ENCODE results near the gene CLDN19. TPM values are rescaled to one million over a fixed set of nuclear protein-coding genes. Genes with fewer than 3 reads are reported as not detected.

Gene CLDN19, protein sequence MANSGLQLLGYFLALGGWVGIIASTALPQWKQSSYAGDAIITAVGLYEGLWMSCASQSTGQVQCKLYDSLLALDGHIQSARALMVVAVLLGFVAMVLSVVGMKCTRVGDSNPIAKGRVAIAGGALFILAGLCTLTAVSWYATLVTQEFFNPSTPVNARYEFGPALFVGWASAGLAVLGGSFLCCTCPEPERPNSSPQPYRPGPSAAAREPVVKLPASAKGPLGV
- total RNA-seq, result under 1 TPM in 1 of 5 donors, not detected in 4; 0.18 TPM
- not detected for total RNA-seq (2013)
- 0 to 0.09 (median 0) reads per million in 29 experiments for total RNA-seq

DNA sequence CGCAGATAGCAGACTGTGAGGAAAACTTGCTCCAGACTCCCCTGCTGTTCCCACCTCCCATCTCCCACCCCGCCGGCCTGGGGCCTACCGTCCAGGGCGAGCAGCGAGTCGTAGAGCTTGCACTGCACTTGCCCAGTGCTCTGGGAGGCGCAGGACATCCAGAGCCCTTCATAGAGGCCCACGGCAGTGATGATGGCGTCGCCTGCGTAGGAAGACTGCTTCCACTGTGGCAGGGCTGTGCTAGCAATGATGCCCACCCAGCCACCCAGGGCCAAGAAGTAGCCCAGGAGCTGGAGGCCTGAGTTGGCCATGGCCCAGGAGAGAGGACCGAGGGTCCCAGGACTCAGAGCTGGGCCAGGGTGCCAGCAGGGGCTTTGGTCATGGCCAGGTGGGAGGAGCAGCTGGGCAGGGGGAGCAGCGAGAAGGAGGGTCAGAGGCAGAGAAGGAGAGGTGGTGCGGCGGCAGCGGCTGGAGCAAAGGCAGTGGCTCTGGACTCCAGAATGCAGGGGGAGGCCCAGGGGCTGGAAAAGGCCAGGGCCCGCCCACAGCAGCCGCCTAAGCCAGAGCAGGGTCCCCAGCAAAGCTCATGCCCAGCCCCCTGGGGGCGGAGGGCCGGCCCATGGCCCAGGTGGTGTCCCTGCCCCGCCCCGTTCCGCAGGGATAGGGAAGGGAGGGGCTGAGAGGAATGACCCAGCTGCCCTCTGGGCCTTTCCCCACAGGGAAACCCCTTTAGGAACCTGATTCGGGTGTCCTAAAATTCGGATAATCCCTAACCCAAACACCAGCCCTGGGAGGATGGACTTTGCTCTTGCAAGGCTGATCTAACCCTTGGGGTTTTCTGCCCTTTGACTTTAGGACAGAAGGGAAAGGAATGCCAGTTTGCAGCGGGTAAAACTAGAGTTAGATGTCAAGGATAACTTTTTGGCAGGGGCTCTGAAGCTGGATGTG, at the start of gene CLDN19:
Gene CLDN19, minus strand, starts transcription at position 484 of the 948 bp plus-strand sequence. Its CDS starts 173 bp downstream, at position 311.
- Histone ChIP-seq H3K27me3 (replicated peaks in 1 of 2; ENCODE audit: control insufficient read depth in 2 of 2, extremely low read depth in 1 of 2, insufficient read depth in 2 of 2, low read length in 1 of 2) (peaks cover 0 to 2% of the 10 kb centered on the region in 2 experiments), H3K9me3 (no peaks in the 10 kb centered on the region), H3K27ac (ENCODE audit: low read length) (no peak within 1 kb of the TSS), H3K4me1 (ENCODE audit: control insufficient read depth in 1 of 2, extremely low read depth in 1 of 2, insufficient read depth in 2 of 2, low read length in 2 of 2) (peaks cover 0 to 7% of the 10 kb centered on the region in 2 experiments), H3K4me3 (ENCODE audit: control insufficient read depth in 1 of 2, extremely low read depth in 1 of 2, low read length in 1 of 2) (no peak within 1 kb of the TSS), H3K36me3 (ENCODE audit: control insufficient read depth in 2 of 2, extremely low read depth in 1 of 2, insufficient read depth in 1 of 2, low read length in 1 of 2) (no peaks in the 10 kb centered on the region)
- DNase-seq (no peak), ATAC-seq (replicated peaks in 1 of 4) (no peak)
- Mint-ChIP-seq H3K36me3 (no peaks in the 10 kb centered on the region), H3K9me3 (no peaks in the 10 kb centered on the region), H3K4me1 (peaks cover 8 to 11% (median 9%) of the 10 kb centered on the region in 3 donors), H3K27me3 (no peaks in the 10 kb centered on the region), H3K4me3 (no peak within 1 kb of the TSS), H3K27ac (no peak within 1 kb of the TSS)
- ChIA-PET CTCF (no interaction called here), POLR2A (no interaction called here)
- WGBS (ENCODE audit: insufficient coverage), result 90% methylated on average over 19 of the region's 27 CpGs

- ChIA-PET CTCF (interaction anchor here in 1 of 2 donors (0.6 kb wide), 1 partner anchor 9 kb away, joined by 3 read pairs; no protein-coding TSS in a partner anchor), POLR2A (no interaction called here)
- no peak overlapping the region for H3K27ac ChIP-seq (ENCODE audit: low read length)
- H3K36me3 ChIP-seq (ENCODE audit: control insufficient read depth in 2 of 2, extremely low read depth in 1 of 2, insufficient read depth in 1 of 2, low read length in 1 of 2), result peaks cover 0 to under 1% of the 10 kb centered on the region in 2 donors
- no peak overlapping the region for H3K27ac Mint-ChIP-seq
- peaks cover 2 to 15% of the 10 kb centered on the region in 2 experiments for H3K4me1 ChIP-seq (ENCODE audit: control insufficient read depth in 1 of 2, extremely low read depth in 1 of 2, insufficient read depth in 2 of 2, low read length in 2 of 2)
- no peak overlapping the region for H3K4me3 ChIP-seq (ENCODE audit: control insufficient read depth in 1 of 2, extremely low read depth in 1 of 2, low read length in 1 of 2)
- no peaks in the 10 kb centered on the region for H3K27me3 Mint-ChIP-seq
- H3K36me3 Mint-ChIP-seq, result no peaks in the 10 kb centered on the region
- no peaks in the 10 kb centered on the region for H3K9me3 ChIP-seq
- H3K4me3 Mint-ChIP-seq, result no peak overlapping the region
- H3K9me3 Mint-ChIP-seq, result no peaks in the 10 kb centered on the region
- H3K27me3 ChIP-seq (replicated peaks in 1 of 2; ENCODE audit: control insufficient read depth in 2 of 2, extremely low read depth in 1 of 2, insufficient read depth in 2 of 2, low read length in 1 of 2), result peaks cover 0 to 4% of the 10 kb centered on the region in 2 experiments
- H3K4me1 Mint-ChIP-seq, result peaks cover 14 to 20% (median 16%) of the 10 kb centered on the region in 3 donors
- DNase-seq, result no peak
- 100% methylated on average over 1 of the region's 1 CpG for WGBS (ENCODE audit: insufficient coverage)
- ATAC-seq (replicated peaks in 1 of 4), result no peak
These were observed 48.0 kb upstream of the CLDN19 start for GRCh38 chr1:42788021-42788420.

DNA sequence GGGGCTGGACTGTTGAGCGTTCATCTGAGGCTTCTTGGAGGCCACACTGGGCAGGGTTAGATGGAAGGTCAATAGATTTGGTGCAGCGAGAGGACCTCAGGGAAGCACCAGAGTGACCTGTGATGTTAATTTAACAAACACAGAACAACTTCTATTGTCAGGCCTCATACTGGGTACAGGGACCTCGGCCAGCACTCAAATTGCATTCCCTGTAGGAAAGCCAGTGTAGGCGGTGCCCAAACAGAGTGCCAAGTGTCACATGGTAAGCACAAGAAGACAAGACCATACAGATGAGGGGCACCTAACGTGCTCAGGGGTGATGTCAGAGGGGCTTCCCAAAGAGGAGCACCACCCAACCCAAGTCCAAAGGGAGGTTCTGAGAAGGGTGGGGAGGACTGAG, 46.1 kb upstream of the CLDN19 start:
- no peaks in the 10 kb centered on the region for H3K27me3 Mint-ChIP-seq
- peak overlapping the region; percentile 76 to 83 (median 78) for H3K4me3 Mint-ChIP-seq
- Histone ChIP-seq H3K27me3 (replicated peaks in 1 of 2; ENCODE audit: control insufficient read depth in 2 of 2, extremely low read depth in 1 of 2, insufficient read depth in 2 of 2, low read length in 1 of 2) (peaks cover 0 to 4% of the 10 kb centered on the region in 2 experiments), H3K27ac (ENCODE audit: low read length) (no peak overlapping the region), H3K4me1 (ENCODE audit: control insufficient read depth in 1 of 2, extremely low read depth in 1 of 2, insufficient read depth in 2 of 2, low read length in 2 of 2) (peaks cover 2 to 15% of the 10 kb centered on the region in 2 experiments), H3K36me3 (ENCODE audit: control insufficient read depth in 2 of 2, extremely low read depth in 1 of 2, insufficient read depth in 1 of 2, low read length in 1 of 2) (peaks cover 0 to 3% of the 10 kb centered on the region in 2 donors), H3K4me3 (ENCODE audit: control insufficient read depth in 1 of 2, extremely low read depth in 1 of 2, low read length in 1 of 2) (no peak overlapping the region), H3K9me3 (no peaks in the 10 kb centered on the region)
- ATAC-seq (replicated peaks in 1 of 4), result no peak
- no peak for DNase-seq
- no peaks in the 10 kb centered on the region for H3K9me3 Mint-ChIP-seq
- 100% methylated on average over 2 of the region's 5 CpGs for WGBS (ENCODE audit: insufficient coverage)
- ChIA-PET POLR2A (no interaction called here), CTCF (no interaction called here)
- H3K4me1 Mint-ChIP-seq, result peaks cover 14 to 20% (median 16%) of the 10 kb centered on the region in 3 donors
- H3K27ac Mint-ChIP-seq, result peak overlapping the region in 1 of 2 donors; percentile 76
- H3K36me3 Mint-ChIP-seq, result peaks cover 6% of the 10 kb centered on the region

GRCh38 chr1:42784946-42785693, 45.1 kb upstream of the CLDN19 start, which contains the start of gene TMEM269:
Gene TMEM269 (plus strand): TSS chr1:42784991. CDS start chr1:42789894, 4,903 bp downstream.
- Histone ChIP-seq H3K27me3 (replicated peaks in 1 of 2; ENCODE audit: control insufficient read depth in 2 of 2, extremely low read depth in 1 of 2, insufficient read depth in 2 of 2, low read length in 1 of 2) (peaks cover 0 to 4% of the 10 kb centered on the region in 2 experiments), H3K9me3 (no peaks in the 10 kb centered on the region), H3K4me1 (ENCODE audit: control insufficient read depth in 1 of 2, extremely low read depth in 1 of 2, insufficient read depth in 2 of 2, low read length in 2 of 2) (peaks cover 2 to 15% of the 10 kb centered on the region in 2 experiments), H3K36me3 (ENCODE audit: control insufficient read depth in 2 of 2, extremely low read depth in 1 of 2, insufficient read depth in 1 of 2, low read length in 1 of 2) (peaks cover 0 to 9% of the 10 kb centered on the region in 2 donors), H3K4me3 (ENCODE audit: control insufficient read depth in 1 of 2, extremely low read depth in 1 of 2, low read length in 1 of 2) (peak within 1 kb of the TSS; percentile 55 to 63), H3K27ac (ENCODE audit: low read length) (no peak within 1 kb of the TSS)
- no peaks in the 10 kb centered on the region for H3K27me3 Mint-ChIP-seq
- 12% methylated on average over 48 of the region's 54 CpGs for WGBS (ENCODE audit: insufficient coverage)
- peak within 1 kb of the TSS; percentile 76 to 83 (median 78) for H3K4me3 Mint-ChIP-seq
- ATAC-seq (replicated peaks in 1 of 4), result peak; percentile 80 to 90 (median 84)
- no peaks in the 10 kb centered on the region for H3K9me3 Mint-ChIP-seq
- ChIA-PET CTCF (no interaction called here), POLR2A (interaction anchor here in 1 of 2 donors (0.6 kb wide), 1 partner anchor 214 kb away, joined by 4 read pairs; no protein-coding TSS in a partner anchor)
- peaks cover 14 to 20% (median 16%) of the 10 kb centered on the region in 3 donors for H3K4me1 Mint-ChIP-seq
- H3K36me3 Mint-ChIP-seq, result peaks cover 13% of the 10 kb centered on the region
- DNase-seq, result peak; percentile 10 to 67 (median 50)
- H3K27ac Mint-ChIP-seq, result peak within 1 kb of the TSS; percentile 41 to 76

GRCh38 chr1:42784547-42784945, 44.5 kb upstream of the CLDN19 start:
- peak overlapping the region; percentile 55 to 63 for H3K4me3 ChIP-seq (ENCODE audit: control insufficient read depth in 1 of 2, extremely low read depth in 1 of 2, low read length in 1 of 2)
- H3K27me3 Mint-ChIP-seq, result no peaks in the 10 kb centered on the region
- over 99% methylated on average over 14 of the region's 18 CpGs for WGBS (ENCODE audit: insufficient coverage)

More at GRCh38 chr1:42784547-42784945, 44.5 kb upstream of the CLDN19 start:
- no peak overlapping the region for H3K27ac Mint-ChIP-seq
- no peaks in the 10 kb centered on the region for H3K9me3 Mint-ChIP-seq
- ChIA-PET CTCF (no interaction called here), POLR2A (interaction anchor here in 1 of 2 donors (0.6 kb wide), 1 partner anchor 215 kb away, joined by 4 read pairs; no protein-coding TSS in a partner anchor)
- peaks cover 2 to 15% of the 10 kb centered on the region in 2 experiments for H3K4me1 ChIP-seq (ENCODE audit: control insufficient read depth in 1 of 2, extremely low read depth in 1 of 2, insufficient read depth in 2 of 2, low read length in 2 of 2)
- H3K9me3 ChIP-seq, result no peaks in the 10 kb centered on the region
- H3K4me3 Mint-ChIP-seq, result peak overlapping the region; percentile 76 to 83 (median 78)
- peaks cover 14 to 20% (median 16%) of the 10 kb centered on the region in 3 donors for H3K4me1 Mint-ChIP-seq
- H3K27me3 ChIP-seq (replicated peaks in 1 of 2; ENCODE audit: control insufficient read depth in 2 of 2, extremely low read depth in 1 of 2, insufficient read depth in 2 of 2, low read length in 1 of 2), result peaks cover 0 to 4% of the 10 kb centered on the region in 2 experiments
- peaks cover 0 to 13% of the 10 kb centered on the region in 2 donors for H3K36me3 ChIP-seq (ENCODE audit: control insufficient read depth in 2 of 2, extremely low read depth in 1 of 2, insufficient read depth in 1 of 2, low read length in 1 of 2)
- peaks cover 16% of the 10 kb centered on the region for H3K36me3 Mint-ChIP-seq
- ATAC-seq (replicated peaks in 1 of 4), result no peak
- no peak for DNase-seq
- no peak overlapping the region for H3K27ac ChIP-seq (ENCODE audit: low read length)

All from T-cell (primary cell).